ENCODE data around the gene DLK1.

GRCh38 chr14:100777366-100777817 is 50.7 kb downstream of the DLK1 start:
- TF ChIP-seq, protein P1, sequence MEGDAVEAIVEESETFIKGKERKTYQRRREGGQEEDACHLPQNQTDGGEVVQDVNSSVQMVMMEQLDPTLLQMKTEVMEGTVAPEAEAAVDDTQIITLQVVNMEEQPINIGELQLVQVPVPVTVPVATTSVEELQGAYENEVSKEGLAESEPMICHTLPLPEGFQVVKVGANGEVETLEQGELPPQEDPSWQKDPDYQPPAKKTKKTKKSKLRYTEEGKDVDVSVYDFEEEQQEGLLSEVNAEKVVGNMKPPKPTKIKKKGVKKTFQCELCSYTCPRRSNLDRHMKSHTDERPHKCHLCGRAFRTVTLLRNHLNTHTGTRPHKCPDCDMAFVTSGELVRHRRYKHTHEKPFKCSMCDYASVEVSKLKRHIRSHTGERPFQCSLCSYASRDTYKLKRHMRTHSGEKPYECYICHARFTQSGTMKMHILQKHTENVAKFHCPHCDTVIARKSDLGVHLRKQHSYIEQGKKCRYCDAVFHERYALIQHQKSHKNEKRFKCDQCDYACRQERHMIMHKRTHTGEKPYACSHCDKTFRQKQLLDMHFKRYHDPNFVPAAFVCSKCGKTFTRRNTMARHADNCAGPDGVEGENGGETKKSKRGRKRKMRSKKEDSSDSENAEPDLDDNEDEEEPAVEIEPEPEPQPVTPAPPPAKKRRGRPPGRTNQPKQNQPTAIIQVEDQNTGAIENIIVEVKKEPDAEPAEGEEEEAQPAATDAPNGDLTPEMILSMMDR (IDR thresholded peaks at IDR 0.05): no peak
- TF ChIP-seq ZFX (IDR thresholded peaks at IDR 0.05; ENCODE audit: borderline replicate concordance): no peak
